GM18511 (cell line): ENCODE measurements around the gene DLGAP4.
"Not testable (repeated sequence)": the region's sequence is repeated elsewhere in the genome, so short reads cannot be mapped to it uniquely, and the experiment has no call there.

Experiments used
- ATAC-seq: cut with Tn5 transposase; IDR thresholded peaks from one replicate; pipeline ENCODE4 v1.9.1; 2021; ENCODE audit warnings: mild to moderate bottlenecking, moderate library complexity; ENCODE audit not compliant: unreplicated experiment

DLGAP4 gene

DNA sequence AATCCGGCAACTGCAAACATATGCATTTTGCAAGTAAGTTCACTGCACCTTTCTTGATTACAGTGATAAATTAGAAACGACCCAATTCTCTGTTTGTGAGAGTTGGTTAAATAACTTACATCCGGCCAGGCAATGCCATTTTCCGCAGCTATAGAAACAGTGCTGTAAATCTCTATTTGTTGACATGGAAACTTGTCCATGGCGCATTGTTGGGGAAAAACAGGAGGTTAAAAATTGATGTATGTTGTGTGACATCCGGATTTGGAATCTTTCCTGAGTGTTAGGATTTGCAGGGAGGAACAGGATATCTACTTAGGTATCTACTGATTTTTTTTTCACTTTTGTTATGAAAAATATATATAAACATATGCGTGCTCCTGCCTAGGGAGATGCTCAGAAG lies 66.5 kb downstream of the DLGAP4 start:
- ATAC-seq, result no peak

DNA sequence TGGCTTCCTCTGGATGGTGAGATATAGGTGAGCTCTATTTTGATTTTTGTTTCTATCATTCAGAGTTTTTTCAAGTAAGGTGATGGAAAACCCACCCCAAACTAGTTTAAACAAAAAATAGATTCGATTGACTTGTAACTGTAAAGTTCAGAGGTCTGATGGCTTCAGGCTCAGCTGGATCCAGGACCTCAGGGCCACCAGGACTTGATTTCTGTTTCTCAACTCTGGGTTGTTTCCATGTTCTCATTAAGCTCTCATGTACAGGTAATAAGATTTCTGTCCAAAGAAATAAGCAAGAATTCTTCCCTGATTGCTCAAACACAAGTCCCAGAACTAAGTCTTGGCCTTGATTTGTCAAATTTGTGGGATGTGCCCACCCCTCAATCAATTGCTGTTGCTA lies 67.0 kb downstream of the DLGAP4 start:
- ATAC-seq, result no peak

DNA sequence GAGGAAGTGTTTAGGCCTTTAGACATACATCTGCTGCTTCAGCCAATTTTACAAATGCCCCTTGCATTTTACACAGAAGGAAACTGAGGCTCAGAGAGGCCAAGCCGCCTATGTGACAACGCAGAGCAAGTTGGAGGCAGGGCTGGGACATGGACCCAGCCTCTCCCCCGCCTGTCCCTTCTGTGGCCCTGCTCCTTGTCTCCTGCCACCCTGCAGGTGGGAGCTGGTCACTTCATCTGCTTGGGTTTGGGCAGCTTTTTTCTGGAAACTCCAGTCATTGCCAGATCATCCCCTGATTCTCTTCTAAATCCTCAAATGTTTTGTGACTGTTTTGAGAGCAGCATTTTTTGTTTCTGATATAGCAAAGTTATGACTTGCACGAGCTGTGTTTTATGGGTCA lies 68.9 kb downstream of the DLGAP4 start:
- no peak for ATAC-seq

DNA sequence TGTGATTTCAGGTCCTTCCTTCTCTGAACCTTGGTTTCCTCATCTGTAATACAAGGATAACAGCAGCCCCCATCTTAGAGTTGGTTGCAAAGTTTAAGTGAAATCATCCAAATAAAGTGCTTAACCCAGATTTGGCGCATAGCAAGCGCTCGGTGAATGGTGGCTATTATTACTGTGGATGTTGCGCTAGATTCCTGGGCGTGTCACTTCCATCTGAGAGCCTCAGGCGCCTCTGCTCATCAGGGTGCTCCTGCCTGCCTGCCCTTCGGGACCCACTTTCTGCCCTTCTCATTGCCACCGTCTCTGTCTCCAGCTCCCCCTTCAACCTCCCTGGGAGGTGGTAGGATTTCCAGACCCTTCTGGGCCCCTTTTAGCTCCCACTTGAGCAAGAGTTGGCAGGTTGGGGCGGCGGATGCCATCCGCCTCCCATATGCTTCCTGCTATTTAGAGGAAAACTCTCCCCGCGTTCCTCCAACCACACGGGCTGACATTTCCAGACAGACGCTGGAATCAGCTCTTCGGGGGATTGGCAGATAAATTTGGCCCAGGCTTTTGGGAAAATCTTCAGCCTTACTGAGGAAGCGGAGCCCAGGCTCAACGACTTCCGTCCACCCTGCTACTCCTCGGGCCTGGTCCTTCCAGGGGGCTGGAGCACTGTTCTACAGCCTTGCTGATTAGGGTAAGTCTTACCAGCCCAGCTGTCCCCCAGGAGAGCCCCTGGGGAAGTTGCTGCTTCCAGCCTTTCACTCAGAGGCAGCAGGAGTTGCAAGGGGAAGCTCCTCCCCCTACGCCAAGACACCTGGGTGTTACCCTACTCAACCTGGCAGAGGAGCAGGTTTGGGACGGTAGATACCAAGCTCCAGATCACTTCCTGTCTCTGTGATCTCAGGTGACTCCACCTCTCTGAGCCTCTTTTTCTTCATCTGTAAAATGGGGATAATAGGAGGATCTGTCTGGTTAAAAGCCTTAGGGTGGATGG lies 71.5 kb downstream of the DLGAP4 start:
- no peak for ATAC-seq

DNA sequence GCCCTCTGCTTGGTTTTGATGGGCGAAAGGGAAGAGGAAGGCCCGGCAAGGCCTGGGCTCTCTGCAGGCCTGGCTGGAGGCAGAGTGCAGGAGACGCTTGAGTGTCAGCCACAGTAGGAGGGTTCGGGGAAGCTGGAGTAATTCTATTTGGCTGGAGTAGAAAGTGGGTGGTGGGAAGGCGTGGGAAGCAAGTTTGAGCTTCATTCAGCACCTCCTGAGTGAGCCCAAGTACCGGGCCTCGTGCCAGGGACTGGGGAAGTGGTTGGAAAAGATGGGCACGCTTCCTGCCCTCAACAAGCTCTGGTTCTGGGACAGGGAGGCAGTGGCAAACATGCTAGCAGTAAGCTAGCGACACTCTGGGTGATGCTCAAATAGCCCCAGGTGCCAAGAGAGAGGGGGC lies 72.5 kb downstream of the DLGAP4 start:
- ATAC-seq, result no peak

DNA sequence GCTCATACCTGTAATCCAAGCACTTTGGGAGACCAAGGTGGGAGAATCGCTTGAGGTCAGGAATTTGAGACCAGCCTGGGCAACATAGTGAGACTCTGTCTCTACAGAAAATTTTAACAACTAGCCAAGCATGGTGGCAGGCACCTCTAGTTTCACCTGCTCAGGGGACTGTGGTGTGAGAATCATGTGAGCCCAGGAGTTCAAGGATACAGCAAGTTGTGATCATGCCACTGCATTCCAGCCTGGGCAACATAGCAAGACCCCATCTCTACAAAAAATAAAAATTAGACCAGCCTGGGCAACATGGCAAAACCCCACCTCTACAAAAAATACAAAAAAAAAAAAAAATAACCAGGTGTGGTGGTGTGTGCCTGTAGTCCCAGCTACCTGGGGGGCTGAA lies 73.8 kb downstream of the DLGAP4 start:
- ATAC-seq, result not testable (repeated sequence)

DNA sequence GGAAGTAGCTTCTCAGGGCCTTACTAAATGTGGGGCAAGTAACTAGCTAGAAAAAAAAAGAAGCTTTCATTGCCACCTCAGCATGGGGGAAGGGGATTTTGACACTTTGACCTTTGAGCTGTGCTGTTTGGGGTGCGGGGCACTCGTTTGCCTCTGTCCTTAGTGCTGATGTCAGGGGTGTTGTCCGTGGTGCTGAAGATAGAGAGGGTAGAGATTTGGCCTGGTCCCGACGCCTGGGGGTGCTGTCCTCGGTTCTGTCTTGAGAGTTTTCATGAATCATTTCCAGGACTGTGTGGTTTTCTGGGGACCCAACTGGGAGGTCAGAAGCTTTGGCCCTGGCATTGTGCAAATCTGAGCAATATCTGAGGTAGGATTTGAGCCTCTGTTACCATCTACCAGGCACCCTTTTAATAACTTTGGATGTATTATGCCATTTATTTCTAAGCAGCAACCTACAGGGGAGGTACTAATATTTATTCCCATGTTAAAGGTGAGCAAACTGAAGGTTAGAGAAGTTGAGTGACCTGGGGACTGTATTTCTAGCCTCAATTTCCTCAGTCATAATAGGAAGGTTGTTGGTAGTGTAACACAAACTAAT lies 78.0 kb downstream of the DLGAP4 start:
- ATAC-seq, result no peak

DNA sequence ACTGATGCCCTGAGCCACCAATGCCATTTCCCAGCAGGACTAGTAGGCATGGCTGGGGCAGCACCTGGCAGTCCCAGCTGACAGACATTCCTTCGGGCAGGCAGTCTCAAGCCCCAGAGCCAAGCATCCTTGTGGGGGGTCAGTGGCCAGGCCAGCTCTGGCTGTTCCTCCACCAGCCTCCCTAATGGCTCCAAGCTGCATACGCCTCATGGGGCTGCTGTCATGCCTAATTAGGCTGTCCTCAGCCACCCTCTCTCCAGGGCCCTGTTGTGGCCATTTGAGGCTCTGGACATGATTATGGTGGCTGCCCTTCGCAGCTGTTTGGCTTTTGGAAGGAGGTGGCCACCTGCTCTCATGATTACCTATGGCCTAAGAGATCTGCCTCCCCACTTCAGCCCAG lies 79.4 kb downstream of the DLGAP4 start:
- ATAC-seq, result no peak

DNA sequence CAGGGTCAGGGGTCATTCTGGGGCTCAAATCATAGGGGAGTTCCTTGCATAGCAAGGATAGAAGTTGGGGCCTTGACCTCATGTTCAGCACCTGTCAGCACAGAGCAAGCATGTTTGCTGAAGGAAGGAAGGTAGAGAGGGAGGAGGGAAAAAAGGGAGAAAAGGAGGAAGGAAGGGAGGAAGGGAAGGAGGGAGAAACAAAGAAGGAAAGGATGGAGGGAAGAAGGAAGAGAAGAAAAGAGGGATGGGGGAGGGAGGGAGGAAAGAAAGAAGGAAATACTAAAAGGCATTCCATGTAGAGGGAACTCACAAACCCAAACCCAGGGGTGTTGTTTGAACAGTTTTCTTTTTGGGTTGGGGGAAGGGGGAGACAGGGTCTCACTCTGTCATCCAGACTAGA lies 80.1 kb downstream of the DLGAP4 start:
- ATAC-seq, result no peak

DNA sequence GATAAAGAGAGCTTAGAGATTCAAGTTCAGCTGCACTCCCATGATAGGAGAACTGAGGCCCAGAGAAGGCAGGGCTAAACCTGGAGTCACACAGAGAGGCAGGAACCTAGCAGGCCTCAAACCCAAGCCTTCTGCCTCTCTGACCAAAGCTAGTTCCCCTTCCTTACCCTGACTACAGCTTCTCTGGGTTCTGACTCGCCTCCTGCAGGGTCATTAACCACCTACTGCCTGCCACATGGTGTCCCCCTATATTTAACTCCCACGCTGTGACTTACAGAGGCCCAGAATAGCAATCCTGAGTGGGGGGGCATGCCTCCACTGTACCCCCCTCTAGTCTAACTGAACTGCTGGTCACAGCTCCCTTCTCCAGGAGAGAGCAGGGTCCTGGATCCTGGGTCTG lies 84.1 kb downstream of the DLGAP4 start:
- no peak for ATAC-seq

DNA sequence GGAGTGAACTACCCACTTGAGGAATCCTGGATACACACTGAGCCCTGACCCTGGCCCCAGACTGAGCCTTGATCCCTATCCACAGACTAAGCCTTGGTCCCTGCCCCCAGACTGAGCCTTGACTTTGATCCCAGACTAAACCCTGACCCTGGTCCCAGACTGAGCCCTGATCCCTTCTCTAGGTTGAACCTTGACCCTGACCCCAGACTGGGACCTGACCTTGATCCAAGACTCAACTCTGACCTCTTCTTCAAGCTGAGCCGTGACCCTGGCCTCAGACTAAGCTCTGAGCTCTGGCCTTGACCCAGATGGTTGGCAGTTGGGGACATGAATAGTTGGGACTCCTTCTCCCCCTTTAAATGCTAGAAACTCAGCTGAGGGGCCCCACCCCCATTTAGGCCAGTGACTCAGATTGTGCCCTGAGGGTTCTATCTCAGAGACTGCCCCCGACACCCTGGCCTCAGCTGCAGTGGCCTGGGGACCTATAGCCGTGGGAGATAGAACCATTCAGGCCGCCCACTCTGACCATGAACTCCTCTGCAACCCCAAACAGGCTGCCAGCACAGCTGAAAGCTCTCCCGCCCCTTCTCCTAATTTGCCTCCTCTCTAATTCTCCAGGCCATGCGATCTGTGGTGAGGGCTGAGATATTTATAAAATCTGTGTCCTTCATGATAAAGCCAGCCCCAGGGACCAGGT lies 84.7 kb downstream of the DLGAP4 start:
- ATAC-seq, result no peak

DNA sequence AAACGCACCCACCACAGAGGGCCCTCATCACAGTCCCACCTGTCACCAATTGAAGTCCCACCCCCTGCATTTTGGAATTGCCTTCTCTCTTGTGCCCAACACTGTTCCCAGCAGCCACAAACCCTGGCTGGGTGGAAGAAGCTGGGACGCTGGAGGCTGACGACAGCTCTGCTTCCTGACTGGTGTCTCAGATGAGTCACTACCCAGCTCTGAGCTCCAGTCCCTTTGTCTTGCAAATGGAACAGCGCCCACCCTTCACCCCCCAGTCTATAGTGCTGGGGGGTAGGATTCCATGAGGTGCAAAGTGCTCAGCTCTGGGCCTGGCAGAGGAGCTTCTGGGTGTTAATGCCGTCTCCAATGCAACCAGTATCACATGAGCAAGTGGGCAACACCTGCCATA lies 85.3 kb downstream of the DLGAP4 start:
- ATAC-seq, result no peak

DNA sequence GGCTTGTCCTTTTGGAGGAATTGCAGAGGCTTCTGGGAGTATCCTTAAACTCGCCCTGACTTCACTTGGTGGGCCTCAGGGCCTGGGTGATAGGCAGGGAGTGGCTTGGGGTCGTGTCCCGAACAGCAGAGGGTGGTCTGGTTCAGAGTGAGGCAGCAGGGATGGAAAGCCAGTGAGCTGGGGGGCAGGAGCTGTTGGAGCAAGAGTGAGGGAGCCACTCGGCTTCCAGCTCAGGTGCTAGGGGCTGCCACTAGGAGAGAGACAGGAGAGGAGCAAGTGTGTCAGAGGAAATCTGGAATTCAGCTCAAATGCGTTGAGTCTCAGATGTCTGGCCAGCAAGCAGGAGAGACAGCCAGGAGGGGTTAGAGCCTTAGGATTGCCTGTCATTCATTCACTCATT lies 85.8 kb downstream of the DLGAP4 start:
- no peak for ATAC-seq

DNA sequence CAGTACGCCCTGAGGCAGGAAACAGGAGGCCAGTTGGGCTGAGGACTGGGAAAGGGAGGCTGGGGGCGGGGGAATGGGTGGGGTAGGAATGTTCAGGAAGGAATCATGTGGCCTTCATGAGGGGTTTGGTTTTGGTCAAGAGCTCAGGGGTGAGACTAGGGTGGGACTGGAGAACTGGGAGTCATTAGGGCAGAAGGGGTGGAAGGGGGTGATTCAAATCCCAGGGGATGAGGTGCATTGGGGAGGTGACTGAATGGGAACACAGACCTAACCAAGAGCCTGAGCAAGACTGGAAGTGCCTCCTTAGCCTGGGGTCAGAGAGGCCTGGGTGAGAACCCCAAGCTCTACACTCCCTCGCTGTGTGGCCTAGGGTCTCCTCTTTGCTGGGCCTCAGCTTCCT lies 86.8 kb downstream of the DLGAP4 start:
- no peak for ATAC-seq

DNA sequence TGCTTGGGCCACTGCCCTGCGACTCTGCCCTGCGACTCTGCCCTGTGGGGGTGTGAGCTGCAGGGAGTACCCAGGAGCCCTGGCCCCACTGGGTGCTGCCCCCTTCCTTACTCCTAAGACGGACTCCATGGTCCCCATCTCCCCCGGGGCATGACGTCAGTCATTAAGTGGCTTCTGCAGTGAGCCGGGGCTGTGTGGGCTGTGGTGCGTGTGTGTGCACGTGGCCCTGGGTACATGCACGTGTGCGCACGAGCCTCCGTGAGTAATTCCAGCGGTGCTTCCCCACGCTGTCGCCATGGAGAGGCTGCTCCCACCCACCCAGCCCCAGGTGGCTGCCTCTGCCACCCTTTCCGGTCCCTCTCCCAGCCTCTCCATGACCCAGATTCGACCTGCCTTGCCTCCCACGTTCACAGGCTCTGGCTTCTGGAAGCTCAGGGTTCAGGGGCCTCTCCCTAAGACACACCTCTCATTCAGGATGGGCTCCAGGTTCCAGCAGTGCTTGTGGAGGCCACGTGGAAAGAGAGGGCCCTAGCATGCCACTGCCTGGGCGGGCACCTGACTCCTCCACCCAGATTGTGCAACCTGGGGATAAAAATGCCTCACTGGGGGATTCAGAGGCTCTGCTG lies 88.3 kb downstream of the DLGAP4 start:
- ATAC-seq, result no peak

DNA sequence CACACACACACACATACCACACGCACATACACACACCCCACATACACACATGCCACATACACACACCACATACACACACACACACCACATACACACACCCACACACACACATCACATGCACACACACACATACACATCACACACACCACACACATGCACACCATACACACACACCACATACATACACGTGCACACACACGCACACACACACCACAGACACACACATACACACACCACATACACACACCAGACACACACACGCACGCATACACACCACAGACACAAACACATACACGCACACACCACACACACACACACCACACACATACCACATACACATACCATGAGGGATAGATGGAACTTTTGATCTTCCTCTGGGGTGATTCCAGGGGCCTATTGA lies 90.2 kb downstream of the DLGAP4 start:
- ATAC-seq, result no peak

DNA sequence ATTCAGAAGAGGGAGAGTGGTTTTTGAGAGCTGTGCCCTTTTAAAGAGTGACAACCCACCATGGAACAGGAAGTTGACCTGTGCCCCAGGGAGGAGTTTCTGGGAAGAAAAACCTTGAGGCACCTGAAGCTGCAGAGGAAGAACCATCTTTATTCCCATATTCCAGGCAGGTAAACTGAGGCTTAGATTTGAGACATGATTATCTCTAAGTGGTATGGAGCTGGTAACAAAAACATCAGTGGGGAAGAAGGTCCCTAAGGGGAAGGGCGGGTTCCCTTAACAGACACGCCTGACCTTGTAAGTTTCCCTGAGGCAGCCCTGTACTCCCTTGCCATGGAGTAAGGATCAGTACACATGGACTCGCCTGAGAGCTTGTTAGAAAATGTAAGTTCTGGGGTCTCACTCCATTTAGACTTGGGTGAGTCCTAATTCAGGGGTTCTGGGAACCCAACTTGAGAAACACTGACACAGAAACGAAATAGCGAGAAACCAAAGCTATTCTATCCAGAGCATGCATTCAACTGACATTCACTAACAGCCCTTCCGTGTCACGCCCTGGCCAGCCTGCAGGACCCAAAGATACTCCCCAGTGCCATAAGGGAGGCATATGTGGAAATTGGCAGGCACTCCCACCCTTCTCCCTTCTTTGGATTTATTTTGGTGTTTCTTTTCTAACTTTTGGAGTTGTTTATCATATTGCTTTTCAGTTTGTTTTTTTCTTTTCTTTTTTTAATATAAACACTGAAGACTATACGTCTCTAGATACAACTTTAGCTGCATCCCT lies 90.9 kb downstream of the DLGAP4 start:
- ATAC-seq, result no peak

DNA sequence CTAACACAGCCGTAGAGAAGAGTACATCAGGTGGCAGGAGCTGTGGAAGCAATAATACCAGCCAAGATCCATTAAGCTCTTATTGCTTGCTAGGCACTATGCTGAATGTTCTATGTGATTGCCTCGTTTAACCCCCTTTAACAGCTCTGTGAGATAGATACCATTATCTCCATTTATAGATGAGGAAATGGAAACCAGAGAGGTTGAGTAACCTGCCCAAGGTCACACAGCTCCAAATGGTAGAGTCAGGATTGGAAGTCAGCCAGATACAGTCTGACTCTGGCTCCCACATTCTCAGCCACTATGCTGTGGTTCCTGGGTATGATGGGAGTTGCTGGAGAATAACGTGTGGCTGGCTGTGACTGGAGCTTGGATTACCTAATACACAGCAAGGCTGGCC lies 92.4 kb downstream of the DLGAP4 start:
- no peak for ATAC-seq

DNA sequence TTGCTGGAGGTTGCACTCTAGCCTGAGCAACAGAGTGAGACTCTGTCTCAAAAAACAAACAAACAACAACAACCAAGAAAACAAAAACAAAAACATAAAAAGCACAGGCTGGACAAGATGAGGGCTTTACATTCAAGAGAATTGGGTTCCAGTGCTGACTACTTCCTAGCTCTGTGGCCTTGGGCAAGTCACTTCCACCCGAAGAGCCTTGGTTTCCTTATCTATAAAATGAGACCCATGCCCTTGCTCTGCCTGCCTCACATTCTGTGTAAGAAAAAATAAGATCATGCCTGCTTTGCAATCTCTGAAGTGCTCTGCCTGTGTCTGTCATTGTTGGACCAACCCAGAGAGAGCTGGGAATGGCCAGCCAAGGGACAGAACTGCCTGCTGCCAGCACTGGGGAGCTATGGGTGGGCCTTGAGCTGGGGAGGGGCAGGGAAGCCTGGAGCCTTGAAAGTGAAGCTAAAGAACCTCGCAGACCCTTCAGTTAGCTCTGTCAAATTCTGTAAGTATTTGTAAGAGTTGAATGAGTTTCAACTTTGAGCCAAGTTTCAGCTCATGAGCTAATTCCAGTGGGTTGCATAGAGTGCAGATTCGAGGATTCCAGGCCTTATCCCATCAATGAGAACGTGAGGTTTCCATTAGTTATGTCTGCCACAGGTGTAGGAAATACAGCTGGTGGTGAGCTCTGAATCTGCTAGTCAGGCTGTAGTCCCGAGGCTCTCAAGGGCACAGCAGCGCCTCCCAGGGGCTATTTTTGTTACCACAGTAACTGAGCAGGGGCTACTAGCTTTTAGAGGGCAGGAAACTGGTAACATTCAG lies 93.2 kb downstream of the DLGAP4 start:
- no peak for ATAC-seq
